Measurements from ENCODE around the gene TGFB3.

GRCh38 chr14:75915045-75915444 lies 66.8 kb downstream of the TGFB3 start:
- TF ChIP-seq CTCF (IDR thresholded peaks at IDR 0.05): no peak
- no peak for TF ChIP-seq POLR2A (IDR thresholded peaks at IDR 0.05)

All from vagina (tissue), 2 donors.